C4-2B (cell line): ENCODE results near the gene ILDR2.

ENCODE experiments used
- CTCF ChIP-seq: fragments of 450-650 bp; conservative IDR thresholded peaks from 2 replicates; pipeline ENCODE4 v1.5.1; 2017; ENCODE audit warnings: mild to moderate bottlenecking
- ZFX ChIP-seq: fragments of 450-650 bp; IDR thresholded peaks from 2 replicates; pipeline ENCODE4 v1.6.1; 2017

- TF ChIP-seq CTCF (no peak), ZFX (no peak)
These were observed 72.1 kb downstream of the ILDR2 start for GRCh38 chr1:166903232-166903631.
